HepG2 (cell line): ENCODE data around the gene CBX2. TPM values are rescaled to one million over a fixed set of nuclear protein-coding genes. Genes with fewer than 3 reads are reported as not detected.

Source experiments
- CC2D1A ChIP-seq: sonication (generic); formaldehyde crosslinking; IDR thresholded peaks from 2 replicates; pipeline ENCODE4 v1.8.1; 2023; ENCODE audit warnings: mild to moderate bottlenecking, missing genetic modification reagents
- CCDC6 ChIP-seq: sonication (generic); formaldehyde crosslinking; IDR thresholded peaks from 2 replicates; pipeline ENCODE4 v1.8.1; 2022; ENCODE audit warnings: mild to moderate bottlenecking, missing genetic modification reagents, moderate library complexity
- CREB1 ChIP-seq, 2 experiments: fragments of 450-650 bp in 1 of 2; IDR thresholded peaks; 2 replicates each; pipeline ENCODE4 v1.6.1; 2016 to 2017; ENCODE audit warnings: control low read depth in 1 of 2, mild to moderate bottlenecking in 1 of 2, missing compliant biosample characterization in 1 of 2, missing genetic modification characterization in 1 of 2
- DMAP1 ChIP-seq: IDR thresholded peaks from 2 replicates; pipeline ENCODE4 v1.6.1; 2016
- ETV5 ChIP-seq: IDR thresholded peaks from 2 replicates; pipeline ENCODE4 v1.6.1; 2018; ENCODE audit warnings: missing biosample characterization, missing genetic modification reagents, inconsistent platforms, borderline replicate concordance
- LCORL ChIP-seq, 2 experiments: fragments of 450-650 bp in 1 of 2; sonication (generic) in 1 of 2; formaldehyde crosslinking in 1 of 2; IDR thresholded peaks; 2 replicates each; pipeline versions ENCODE4 v1.5.0 to v1.6.1; 2017 to 2020; ENCODE audit warnings: antibody characterized with exemption in 1 of 2, missing genetic modification reagents in 1 of 2
- SAP130 ChIP-seq: IDR thresholded peaks from 2 replicates; pipeline ENCODE4 v1.6.1; 2016; ENCODE audit warnings: low read depth
- TBX2 ChIP-seq: sonication (generic); formaldehyde crosslinking; IDR thresholded peaks from 2 replicates; pipeline ENCODE4 v1.5.0; 2020; ENCODE audit warnings: missing genetic modification reagents, mild to moderate bottlenecking, borderline replicate concordance
- TCF12 ChIP-seq, 2 experiments: fragments of 450-650 bp in 1 of 2; sonication (generic) in 1 of 2; formaldehyde crosslinking in 1 of 2; IDR thresholded peaks; 2 replicates each; pipeline versions ENCODE4 v1.6.1 to v1.8.0; 2017 to 2022; ENCODE audit warnings: antibody characterized with exemption in 1 of 2, mild to moderate bottlenecking in 1 of 2, missing genetic modification reagents in 1 of 2, moderate library complexity in 1 of 2
- ZBTB7A ChIP-seq: sonication (generic); formaldehyde crosslinking; IDR thresholded peaks from 2 replicates; pipeline ENCODE4 v1.8.0; 2022; ENCODE audit warnings: mild to moderate bottlenecking, missing genetic modification reagents
- ZNF136 ChIP-seq: sonication (generic); formaldehyde crosslinking; IDR thresholded peaks from 2 replicates; pipeline ENCODE4 v1.8.1; 2022; ENCODE audit warnings: low read depth, mild to moderate bottlenecking, moderate library complexity, missing genetic modification reagents
- ZNF17 ChIP-seq: sonication (generic); formaldehyde crosslinking; IDR thresholded peaks from 2 replicates; pipeline ENCODE4 v1.5.0; 2020; ENCODE audit warnings: mild to moderate bottlenecking, missing genetic modification reagents
- ZNF367 ChIP-seq: sonication (generic); formaldehyde crosslinking; IDR thresholded peaks from 2 replicates; pipeline ENCODE4 v1.4.0; 2020; ENCODE audit warnings: missing genetic modification reagents, borderline replicate concordance
- ZNF430 ChIP-seq: sonication (generic); formaldehyde crosslinking; IDR thresholded peaks from 2 replicates; pipeline ENCODE4 v1.9.0; 2021; ENCODE audit warnings: mild to moderate bottlenecking, missing genetic modification reagents
- ZNF446 ChIP-seq: sonication (generic); formaldehyde crosslinking; IDR thresholded peaks from 2 replicates; pipeline ENCODE4 v1.5.0; 2020; ENCODE audit warnings: mild to moderate bottlenecking, missing genetic modification reagents
- ZNF496 ChIP-seq: sonication (generic); formaldehyde crosslinking; IDR thresholded peaks from 2 replicates; pipeline ENCODE4 v1.8.1; 2023; ENCODE audit warnings: mild to moderate bottlenecking, moderate library complexity, missing genetic modification reagents; ENCODE audit not compliant: insufficient replicate concordance
- ZNF563 ChIP-seq: sonication (generic); formaldehyde crosslinking; IDR thresholded peaks from 2 replicates; pipeline ENCODE4 v1.8.0; 2022; ENCODE audit warnings: mild to moderate bottlenecking, moderate library complexity, missing genetic modification reagents
- polyA plus RNA-seq, 8 experiments: library from polyadenylated mRNA; depleted of rRNA in 3 of 8; stranded (reverse) in 7 of 8; unstranded in 1 of 8; fragments of >200 nt; fragmentation: Illumina TruSeq in 4 of 8; extraction: Trizol in 4 of 8; gene quantifications; 2 replicates each; pipeline versions ENCODE4 v1.2.1 to v1.2.3, GENCODE V29; 2011 to 2016; ENCODE audit warnings: low read depth in 4 of 8, missing spikeins in 1 of 8, mixed read lengths in 1 of 8; ENCODE audit not compliant: insufficient read depth in 1 of 8
- total RNA-seq, 5 experiments: library from RNA; depleted of rRNA; stranded (reverse); fragments of >200 nt; fragmentation: Illumina TruSeq; extraction: Trizol; gene quantifications; 2 replicates each; pipeline ENCODE4 v1.2.3, GENCODE V29; 2016; ENCODE audit warnings: low read depth in 1 of 5
- TF ChIP-seq, protein P1 (sequence below): sonication (generic); formaldehyde crosslinking; IDR thresholded peaks from 2 replicates; pipeline ENCODE4 v1.5.0; 2020; ENCODE audit warnings: mild to moderate bottlenecking, missing genetic modification reagents, moderate library complexity
- TF ChIP-seq, protein P2 (sequence below): sonication (generic); formaldehyde crosslinking; conservative IDR thresholded peaks from 2 replicates; pipeline ENCODE4 v1.4.0; 2020; ENCODE audit warnings: missing genetic modification reagents
- TF ChIP-seq, protein P3 (sequence below): conservative IDR thresholded peaks from 2 replicates; pipeline ENCODE4 v1.6.1; 2018; ENCODE audit warnings: missing genetic modification reagents
- TF ChIP-seq, protein P4 (sequence below): sonication (generic); formaldehyde crosslinking; IDR thresholded peaks from 2 replicates; pipeline ENCODE4 v1.5.1; 2020; ENCODE audit warnings: missing genetic modification reagents, mild to moderate bottlenecking, borderline replicate concordance

CBX2 gene
- total and polyA plus RNA-seq, 2 of the 13 experiments (the other 11 are each of a cell fraction or from before 2014, with no cell fraction given): 14.5 to 31.1 TPM

DNA sequence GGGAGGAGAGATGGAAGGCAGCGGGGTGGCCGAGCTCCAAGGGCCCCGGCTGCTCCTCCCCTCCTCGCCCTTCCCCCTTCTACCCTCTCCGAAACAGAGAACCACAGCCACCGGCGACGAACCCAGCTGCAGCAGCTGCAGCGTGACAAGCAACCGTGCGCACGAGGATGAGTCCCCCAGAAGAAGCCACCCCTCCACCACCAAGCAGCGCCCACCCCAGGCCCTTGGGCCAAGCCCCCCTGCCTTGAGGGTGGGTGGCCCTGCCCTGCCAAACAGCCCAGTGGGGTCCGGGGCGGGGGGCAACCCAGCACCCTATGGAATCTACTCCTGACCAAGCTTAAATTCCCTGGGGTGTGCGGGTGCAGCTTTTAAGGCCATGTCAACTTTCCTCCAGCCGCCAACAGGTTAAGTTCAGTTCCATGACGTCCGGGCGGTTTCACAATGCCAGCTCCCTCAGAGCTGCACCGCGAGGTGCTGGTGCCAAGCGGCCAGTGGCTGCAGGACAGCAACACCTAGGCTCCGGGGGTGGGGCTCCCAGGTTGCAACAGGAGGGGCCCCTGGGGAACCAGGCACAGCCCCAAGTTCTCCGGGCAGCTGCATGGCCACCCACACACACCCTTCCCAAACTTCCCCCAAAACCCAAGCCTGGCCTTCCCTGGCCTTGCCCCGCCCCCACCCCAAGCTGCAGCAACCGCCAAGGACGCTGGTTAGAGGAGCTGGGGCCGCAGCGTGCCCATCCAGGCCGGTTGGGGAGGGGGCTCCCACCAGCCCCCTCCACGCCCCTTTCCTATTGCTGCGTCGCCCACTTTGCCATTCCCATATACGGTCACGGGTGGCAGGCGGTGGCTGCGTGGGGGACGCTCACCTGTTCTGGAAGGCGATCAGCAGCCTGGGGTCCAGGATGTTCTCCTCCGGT is 59.3 kb downstream of the CBX2 start (continued):
- TF ChIP-seq, protein P1, sequence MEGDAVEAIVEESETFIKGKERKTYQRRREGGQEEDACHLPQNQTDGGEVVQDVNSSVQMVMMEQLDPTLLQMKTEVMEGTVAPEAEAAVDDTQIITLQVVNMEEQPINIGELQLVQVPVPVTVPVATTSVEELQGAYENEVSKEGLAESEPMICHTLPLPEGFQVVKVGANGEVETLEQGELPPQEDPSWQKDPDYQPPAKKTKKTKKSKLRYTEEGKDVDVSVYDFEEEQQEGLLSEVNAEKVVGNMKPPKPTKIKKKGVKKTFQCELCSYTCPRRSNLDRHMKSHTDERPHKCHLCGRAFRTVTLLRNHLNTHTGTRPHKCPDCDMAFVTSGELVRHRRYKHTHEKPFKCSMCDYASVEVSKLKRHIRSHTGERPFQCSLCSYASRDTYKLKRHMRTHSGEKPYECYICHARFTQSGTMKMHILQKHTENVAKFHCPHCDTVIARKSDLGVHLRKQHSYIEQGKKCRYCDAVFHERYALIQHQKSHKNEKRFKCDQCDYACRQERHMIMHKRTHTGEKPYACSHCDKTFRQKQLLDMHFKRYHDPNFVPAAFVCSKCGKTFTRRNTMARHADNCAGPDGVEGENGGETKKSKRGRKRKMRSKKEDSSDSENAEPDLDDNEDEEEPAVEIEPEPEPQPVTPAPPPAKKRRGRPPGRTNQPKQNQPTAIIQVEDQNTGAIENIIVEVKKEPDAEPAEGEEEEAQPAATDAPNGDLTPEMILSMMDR (CRISPR knock-in tag): peak; percentile 46
- TF ChIP-seq CREB1 (IDR thresholded peaks at IDR 0.05) (peak; percentile 58; the same call in 1 of the 2 replicates), CREB1 (CRISPR knock-in tag; IDR thresholded peaks at IDR 0.05) (no peak; the same call in none of the 2 replicates), CCDC6 (CRISPR knock-in tag) (peak; percentile 58; the same call in 1 of the 2 replicates), ZNF367 (CRISPR knock-in tag) (0 out of 2 replicates have a peak, but pooled peaks have one; percentile 69), TCF12 (IDR thresholded peaks at IDR 0.05) (no peak), TCF12 (CRISPR knock-in tag; IDR thresholded peaks at IDR 0.05) (no peak), CC2D1A (CRISPR knock-in tag) (no peak), SAP130 (CRISPR knock-in tag) (peak; percentile 68; the same call in 1 of the 2 replicates), ZNF496 (CRISPR knock-in tag) (no peak), ZNF430 (CRISPR knock-in tag) (no peak), ZBTB7A (CRISPR knock-in tag) (no peak), LCORL (IDR thresholded peaks at IDR 0.05) (no peak), LCORL (CRISPR knock-in tag; IDR thresholded peaks at IDR 0.05) (peak; percentile 64), ZNF17 (0 out of 2 replicates have a peak, but pooled peaks have one; percentile 29), DMAP1 (CRISPR knock-in tag) (peak; percentile 30; the same call in 1 of the 2 replicates), ZNF446 (CRISPR knock-in tag) (peak; percentile 32; the same call in 1 of the 2 replicates), ETV5 (CRISPR knock-in tag) (peak; percentile 59), ZNF136 (CRISPR knock-in tag) (no peak), TBX2 (CRISPR knock-in tag) (peak; percentile 66), ZNF563 (CRISPR knock-in tag) (peak; percentile 84)
- TF ChIP-seq, protein P2, sequence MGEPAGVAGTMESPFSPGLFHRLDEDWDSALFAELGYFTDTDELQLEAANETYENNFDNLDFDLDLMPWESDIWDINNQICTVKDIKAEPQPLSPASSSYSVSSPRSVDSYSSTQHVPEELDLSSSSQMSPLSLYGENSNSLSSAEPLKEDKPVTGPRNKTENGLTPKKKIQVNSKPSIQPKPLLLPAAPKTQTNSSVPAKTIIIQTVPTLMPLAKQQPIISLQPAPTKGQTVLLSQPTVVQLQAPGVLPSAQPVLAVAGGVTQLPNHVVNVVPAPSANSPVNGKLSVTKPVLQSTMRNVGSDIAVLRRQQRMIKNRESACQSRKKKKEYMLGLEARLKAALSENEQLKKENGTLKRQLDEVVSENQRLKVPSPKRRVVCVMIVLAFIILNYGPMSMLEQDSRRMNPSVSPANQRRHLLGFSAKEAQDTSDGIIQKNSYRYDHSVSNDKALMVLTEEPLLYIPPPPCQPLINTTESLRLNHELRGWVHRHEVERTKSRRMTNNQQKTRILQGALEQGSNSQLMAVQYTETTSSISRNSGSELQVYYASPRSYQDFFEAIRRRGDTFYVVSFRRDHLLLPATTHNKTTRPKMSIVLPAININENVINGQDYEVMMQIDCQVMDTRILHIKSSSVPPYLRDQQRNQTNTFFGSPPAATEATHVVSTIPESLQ (CRISPR knock-in tag): no peak
- TF ChIP-seq, protein P3, sequence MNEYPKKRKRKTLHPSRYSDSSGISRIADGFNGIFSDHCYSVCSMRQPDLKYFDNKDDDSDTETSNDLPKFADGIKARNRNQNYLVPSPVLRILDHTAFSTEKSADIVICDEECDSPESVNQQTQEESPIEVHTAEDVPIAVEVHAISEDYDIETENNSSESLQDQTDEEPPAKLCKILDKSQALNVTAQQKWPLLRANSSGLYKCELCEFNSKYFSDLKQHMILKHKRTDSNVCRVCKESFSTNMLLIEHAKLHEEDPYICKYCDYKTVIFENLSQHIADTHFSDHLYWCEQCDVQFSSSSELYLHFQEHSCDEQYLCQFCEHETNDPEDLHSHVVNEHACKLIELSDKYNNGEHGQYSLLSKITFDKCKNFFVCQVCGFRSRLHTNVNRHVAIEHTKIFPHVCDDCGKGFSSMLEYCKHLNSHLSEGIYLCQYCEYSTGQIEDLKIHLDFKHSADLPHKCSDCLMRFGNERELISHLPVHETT (CRISPR knock-in tag): peak; percentile 21; the same call in 1 of the 2 replicates
- TF ChIP-seq, protein P4, sequence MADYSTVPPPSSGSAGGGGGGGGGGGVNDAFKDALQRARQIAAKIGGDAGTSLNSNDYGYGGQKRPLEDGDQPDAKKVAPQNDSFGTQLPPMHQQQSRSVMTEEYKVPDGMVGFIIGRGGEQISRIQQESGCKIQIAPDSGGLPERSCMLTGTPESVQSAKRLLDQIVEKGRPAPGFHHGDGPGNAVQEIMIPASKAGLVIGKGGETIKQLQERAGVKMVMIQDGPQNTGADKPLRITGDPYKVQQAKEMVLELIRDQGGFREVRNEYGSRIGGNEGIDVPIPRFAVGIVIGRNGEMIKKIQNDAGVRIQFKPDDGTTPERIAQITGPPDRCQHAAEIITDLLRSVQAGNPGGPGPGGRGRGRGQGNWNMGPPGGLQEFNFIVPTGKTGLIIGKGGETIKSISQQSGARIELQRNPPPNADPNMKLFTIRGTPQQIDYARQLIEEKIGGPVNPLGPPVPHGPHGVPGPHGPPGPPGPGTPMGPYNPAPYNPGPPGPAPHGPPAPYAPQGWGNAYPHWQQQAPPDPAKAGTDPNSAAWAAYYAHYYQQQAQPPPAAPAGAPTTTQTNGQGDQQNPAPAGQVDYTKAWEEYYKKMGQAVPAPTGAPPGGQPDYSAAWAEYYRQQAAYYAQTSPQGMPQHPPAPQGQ (CRISPR knock-in tag): no peak
